Cardiac muscle cell (in vitro differentiated cells and primary cell): ENCODE measurements around the gene RAB28. TPM values are rescaled to one million over a fixed set of nuclear protein-coding genes. Genes with fewer than 3 reads are reported as not detected.

ENCODE experiments used
- DNase-seq, 2 donors: peaks; one replicate each; pipeline versions ENCODE4 v3.0.0 to v3.0.0-alpha.2; 2010 to 2017; ENCODE audit warnings: low read depth in 1 of 2, low spot score in 1 of 2
- H3K27ac ChIP-seq: fragments of 200-600 bp; sonication (generic); 2 replicates; pipeline ENCODE4 v1.5.1; 2016
- H3K27me3 ChIP-seq: fragments of 200-600 bp; sonication (generic); 2 replicates; pipeline ENCODE4 v1.6.0; 2016; ENCODE audit warnings: control low read depth
- H3K36me3 ChIP-seq: fragments of 200-600 bp; sonication (generic); 2 replicates; pipeline ENCODE4 v1.5.1; 2016; ENCODE audit warnings: control low read depth
- H3K4me1 ChIP-seq: fragments of 200-600 bp; sonication (generic); 2 replicates; pipeline ENCODE4 v1.8.1; 2017; ENCODE audit warnings: low read depth, mild to moderate bottlenecking, mixed run types
- H3K4me3 ChIP-seq: fragments of 200-600 bp; sonication (generic); 2 replicates; pipeline ENCODE4 v1.5.1; 2016; ENCODE audit warnings: mild to moderate bottlenecking
- H3K9me3 ChIP-seq: fragments of 200-600 bp; sonication (generic); 2 replicates; pipeline ENCODE4 v1.5.1; 2017; ENCODE audit warnings: low read depth, mild to moderate bottlenecking, control low read depth
- CTCF ChIP-seq: IDR thresholded peaks from 2 replicates; pipeline ENCODE4 v1.5.1; 2012; ENCODE audit warnings: low read depth, mild to moderate bottlenecking, low read length
- polyA plus RNA-seq: library from polyadenylated mRNA; unstranded; fragments of >200 nt; fragmentation: Nextera tagmentation; extraction: Ambion mirVana; gene quantifications from 2 replicates; pipeline ENCODE4 v1.2.1, GENCODE V29; 2016
- total RNA-seq: library from RNA; depleted of rRNA; stranded (reverse); fragments of >200 nt; gene quantifications from 2 replicates; pipeline ENCODE4 v1.2.3, GENCODE V29; 2016

RAB28 gene
- total and polyA plus RNA-seq, 2 experiments from 2014 or later, result 20.3 to 33.0 TPM

GRCh38 chr4:13384055-13384454 is 100.1 kb downstream of the RAB28 start:
- Histone ChIP-seq H3K4me1 (no peaks in the 10 kb centered on the region), H3K27me3 (no peaks in the 10 kb centered on the region), H3K9me3 (no peaks in the 10 kb centered on the region), H3K36me3 (no peaks in the 10 kb centered on the region), H3K27ac (no peak overlapping the region), H3K4me3 (no peak overlapping the region)
- DNase-seq, result no peak
- TF ChIP-seq CTCF, result no peak

- Histone ChIP-seq H3K4me3 (no peak overlapping the region), H3K9me3 (no peaks in the 10 kb centered on the region), H3K27me3 (no peaks in the 10 kb centered on the region), H3K27ac (no peak overlapping the region), H3K4me1 (no peaks in the 10 kb centered on the region), H3K36me3 (no peaks in the 10 kb centered on the region)
- TF ChIP-seq CTCF, result no peak
- no peak for DNase-seq
These were observed 105.0 kb downstream of the RAB28 start for GRCh38 chr4:13378973-13379759.

GRCh38 chr4:13371048-13371447 is 113.1 kb downstream of the RAB28 start:
- TF ChIP-seq CTCF, result no peak
- H3K4me3 ChIP-seq, result no peak overlapping the region
- no peaks in the 10 kb centered on the region for H3K36me3 ChIP-seq

GRCh38 chr4:13368217-13368616 is 115.9 kb downstream of the RAB28 start:
- TF ChIP-seq CTCF, result no peak
- Histone ChIP-seq H3K36me3 (no peaks in the 10 kb centered on the region), H3K4me3 (no peak overlapping the region), H3K27me3 (no peaks in the 10 kb centered on the region), H3K9me3 (no peaks in the 10 kb centered on the region), H3K4me1 (peaks cover 14% of the 10 kb centered on the region), H3K27ac (no peak overlapping the region)
- peak in 1 of 2 donors; percentile 55 for DNase-seq

More at GRCh38 chr4:13371048-13371447, 113.1 kb downstream of the RAB28 start:
- Histone ChIP-seq H3K27me3 (no peaks in the 10 kb centered on the region), H3K27ac (no peak overlapping the region), H3K9me3 (no peaks in the 10 kb centered on the region), H3K4me1 (peaks cover 6% of the 10 kb centered on the region)
- no peak for DNase-seq

- DNase-seq, result no peak
- Histone ChIP-seq H3K4me3 (no peak overlapping the region), H3K36me3 (no peaks in the 10 kb centered on the region), H3K9me3 (no peaks in the 10 kb centered on the region), H3K27me3 (no peaks in the 10 kb centered on the region), H3K4me1 (peaks cover 14% of the 10 kb centered on the region), H3K27ac (no peak overlapping the region)
- no peak for TF ChIP-seq CTCF
These were observed 116.4 kb downstream of the RAB28 start for GRCh38 chr4:13367691-13368090.
